Measurements from ENCODE around the gene COQ8A.

DNA sequence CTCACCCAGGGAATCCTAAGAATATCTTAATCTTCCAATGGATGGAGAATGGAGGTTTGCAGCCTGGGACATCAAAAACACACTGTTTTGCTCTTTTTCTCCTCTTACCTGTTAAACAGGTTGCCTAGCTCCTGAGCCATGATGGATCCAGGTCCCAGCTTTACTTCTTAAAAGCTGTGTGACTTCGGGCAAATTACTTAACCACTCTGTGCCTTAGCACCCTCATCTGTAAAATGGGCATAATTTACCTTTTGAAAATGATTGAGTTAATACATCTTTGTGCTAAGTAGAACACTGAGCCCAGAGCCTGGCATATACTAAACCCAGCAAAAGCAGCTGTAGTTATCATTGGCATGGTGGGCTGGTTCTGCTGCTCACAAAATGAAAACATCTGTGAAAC is 10.2 kb downstream of the COQ8A start:
- TF ChIP-seq MAX (IDR thresholded peaks at IDR 0.05; ENCODE audit: low read depth, low read length) (no peak), ZBED1 (IDR thresholded peaks at IDR 0.05; ENCODE audit: borderline replicate concordance) (no peak), SMC3 (IDR thresholded peaks at IDR 0.05; ENCODE audit: borderline replicate concordance, low read length) (no peak), CTCF (IDR thresholded peaks at IDR 0.05 in 2 of 3, conservative IDR thresholded peaks at IDR 0.05 in 1 of 3; ENCODE audit: control insufficient read depth in 2 of 3, extremely low read depth in 1 of 3, insufficient read depth in 1 of 3, low read depth in 3 of 3, low read length in 3 of 3) (no peak)

Data from GM12878 (cell line).